D721Med (cell line): ENCODE data around the gene ACVR1.

Source experiments
- DNase-seq: peaks from one replicate; pipeline ENCODE4 v3.0.0; 2011; ENCODE audit warnings: low spot score; ENCODE audit not compliant: insufficient read length
- FAIRE-seq: peaks from 2 replicates; lab custom pipeline; 2011; peaks lifted over from hg19 to GRCh38; lab: Jason Lieb, UNC
- TF ChIP-seq, protein P1 (sequence below): IDR thresholded peaks from 2 replicates; pipeline ENCODE4 v1.5.1; 2012; ENCODE audit warnings: mild to moderate bottlenecking, control low read depth; ENCODE audit not compliant: insufficient read depth; ENCODE audit errors: missing control alignments

The ACVR1 gene

GRCh38 chr2:157784169-157784822 is 91.8 kb downstream of the ACVR1 start:
- FAIRE-seq: no peak
- no peak for DNase-seq
- TF ChIP-seq, protein P1, sequence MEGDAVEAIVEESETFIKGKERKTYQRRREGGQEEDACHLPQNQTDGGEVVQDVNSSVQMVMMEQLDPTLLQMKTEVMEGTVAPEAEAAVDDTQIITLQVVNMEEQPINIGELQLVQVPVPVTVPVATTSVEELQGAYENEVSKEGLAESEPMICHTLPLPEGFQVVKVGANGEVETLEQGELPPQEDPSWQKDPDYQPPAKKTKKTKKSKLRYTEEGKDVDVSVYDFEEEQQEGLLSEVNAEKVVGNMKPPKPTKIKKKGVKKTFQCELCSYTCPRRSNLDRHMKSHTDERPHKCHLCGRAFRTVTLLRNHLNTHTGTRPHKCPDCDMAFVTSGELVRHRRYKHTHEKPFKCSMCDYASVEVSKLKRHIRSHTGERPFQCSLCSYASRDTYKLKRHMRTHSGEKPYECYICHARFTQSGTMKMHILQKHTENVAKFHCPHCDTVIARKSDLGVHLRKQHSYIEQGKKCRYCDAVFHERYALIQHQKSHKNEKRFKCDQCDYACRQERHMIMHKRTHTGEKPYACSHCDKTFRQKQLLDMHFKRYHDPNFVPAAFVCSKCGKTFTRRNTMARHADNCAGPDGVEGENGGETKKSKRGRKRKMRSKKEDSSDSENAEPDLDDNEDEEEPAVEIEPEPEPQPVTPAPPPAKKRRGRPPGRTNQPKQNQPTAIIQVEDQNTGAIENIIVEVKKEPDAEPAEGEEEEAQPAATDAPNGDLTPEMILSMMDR: no peak

- TF ChIP-seq, protein P1: no peak
- FAIRE-seq (peak; percentile 41), DNase-seq (no peak)
Measured at GRCh38 chr2:157783245-157783644, 92.9 kb downstream of the ACVR1 start.

GRCh38 chr2:157782057-157782845 is 93.9 kb downstream of the ACVR1 start:
- FAIRE-seq (no peak), DNase-seq (no peak)
- TF ChIP-seq, protein P1: no peak

DNA sequence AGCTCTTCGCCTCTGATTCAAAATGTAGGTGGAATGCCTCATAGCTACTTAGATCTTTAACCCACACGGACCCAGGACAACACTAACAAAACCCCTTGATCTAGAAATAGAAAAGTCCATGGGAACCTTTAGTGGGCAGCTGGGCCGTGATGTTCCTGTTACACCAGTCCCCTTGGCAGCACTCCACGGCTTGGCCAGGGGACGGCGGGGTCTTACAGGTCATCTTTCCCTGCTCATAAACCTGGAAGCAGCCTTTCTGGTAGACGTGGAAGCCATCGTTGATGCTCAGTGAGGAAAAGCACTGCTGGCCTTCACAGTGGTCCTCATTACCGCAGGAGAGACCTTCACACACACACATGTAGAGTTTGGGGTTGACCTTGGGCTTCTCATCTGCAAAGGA is 95.9 kb downstream of the ACVR1 start:
- TF ChIP-seq, protein P1: no peak
- no peak for FAIRE-seq
- DNase-seq: no peak

DNA sequence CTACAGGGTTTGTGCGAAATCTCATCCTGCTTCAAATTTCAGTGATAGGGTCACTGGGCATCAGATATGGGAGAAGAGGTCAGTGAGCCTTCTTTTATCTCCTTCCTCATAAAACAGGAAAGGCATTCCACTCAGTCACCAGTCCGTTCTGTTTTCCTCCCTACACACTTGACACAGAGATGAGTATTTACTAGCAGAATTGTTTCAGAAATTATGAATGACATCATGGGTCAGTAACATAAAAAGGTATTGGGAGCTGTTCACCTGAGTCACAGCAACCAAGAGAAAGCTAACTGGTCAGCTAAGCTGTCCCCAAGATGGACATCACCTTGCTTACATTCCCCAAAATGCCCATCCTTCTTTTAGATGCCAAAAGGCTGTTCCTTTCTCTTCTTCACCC is 96.3 kb downstream of the ACVR1 start:
- DNase-seq: no peak
- FAIRE-seq: no peak
- TF ChIP-seq, protein P1: no peak

- FAIRE-seq (no peak), DNase-seq (no peak)
- TF ChIP-seq, protein P1: peak; percentile 76
Measured at GRCh38 chr2:157777427-157777826, 98.7 kb downstream of the ACVR1 start.

DNA sequence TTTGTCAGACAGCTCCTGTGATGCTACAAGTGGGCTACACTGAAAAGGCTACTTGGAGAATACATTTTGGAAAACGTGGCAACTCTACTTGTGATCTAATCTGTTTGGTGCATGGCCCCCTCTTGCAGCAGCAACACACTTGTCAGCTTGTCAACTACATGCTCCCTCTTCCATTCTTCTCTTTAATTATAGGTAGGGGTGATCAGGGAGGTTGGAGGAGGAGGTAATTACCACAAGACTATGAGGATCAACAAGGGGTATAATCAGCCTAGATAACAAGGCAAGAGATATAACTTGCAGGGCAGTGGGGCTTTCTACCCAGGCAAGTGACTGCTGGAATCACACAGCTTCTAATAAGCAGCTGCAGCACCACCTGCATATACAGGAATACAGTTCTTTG is 104.9 kb downstream of the ACVR1 start:
- FAIRE-seq (no peak), DNase-seq (no peak)
- TF ChIP-seq, protein P1: no peak
